MM.1S (cell line): Measurements from ENCODE around the gene RGS7.

ENCODE experiments used
- EZH2 ChIP-seq: fragments of 300-600 bp; sonication (generic); optimal IDR thresholded peaks from 2 replicates; pipeline ENCODE3; 2017; ENCODE audit warnings: low read depth, mild to moderate bottlenecking, antibody characterized with exemption, low read length, mixed read lengths
- EZH2phosphoT487 ChIP-seq: fragments of 300-600 bp; sonication (generic); IDR thresholded peaks from 2 replicates; pipeline ENCODE4 v1.6.1; 2018; ENCODE audit warnings: antibody characterized with exemption, low read length
- TF ChIP-seq, protein P1 (sequence below): fragments of 300-600 bp; sonication (generic); IDR thresholded peaks from 2 replicates; pipeline ENCODE4 v1.5.1; 2016; ENCODE audit warnings: antibody characterized with exemption, low read length, mixed read lengths

GRCh38 chr1:240909701-240910457, 447.1 kb downstream of the RGS7 start:
- TF ChIP-seq EZH2 (no peak), EZH2phosphoT487 (no peak)
- TF ChIP-seq, protein P1, sequence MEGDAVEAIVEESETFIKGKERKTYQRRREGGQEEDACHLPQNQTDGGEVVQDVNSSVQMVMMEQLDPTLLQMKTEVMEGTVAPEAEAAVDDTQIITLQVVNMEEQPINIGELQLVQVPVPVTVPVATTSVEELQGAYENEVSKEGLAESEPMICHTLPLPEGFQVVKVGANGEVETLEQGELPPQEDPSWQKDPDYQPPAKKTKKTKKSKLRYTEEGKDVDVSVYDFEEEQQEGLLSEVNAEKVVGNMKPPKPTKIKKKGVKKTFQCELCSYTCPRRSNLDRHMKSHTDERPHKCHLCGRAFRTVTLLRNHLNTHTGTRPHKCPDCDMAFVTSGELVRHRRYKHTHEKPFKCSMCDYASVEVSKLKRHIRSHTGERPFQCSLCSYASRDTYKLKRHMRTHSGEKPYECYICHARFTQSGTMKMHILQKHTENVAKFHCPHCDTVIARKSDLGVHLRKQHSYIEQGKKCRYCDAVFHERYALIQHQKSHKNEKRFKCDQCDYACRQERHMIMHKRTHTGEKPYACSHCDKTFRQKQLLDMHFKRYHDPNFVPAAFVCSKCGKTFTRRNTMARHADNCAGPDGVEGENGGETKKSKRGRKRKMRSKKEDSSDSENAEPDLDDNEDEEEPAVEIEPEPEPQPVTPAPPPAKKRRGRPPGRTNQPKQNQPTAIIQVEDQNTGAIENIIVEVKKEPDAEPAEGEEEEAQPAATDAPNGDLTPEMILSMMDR, result no peak
